DMS53 treated with DMSO at 0.1 percent for 48 hours (cell line): Measurements from ENCODE around the gene GPR55.
"Not testable (repeated sequence)": the region's sequence is repeated elsewhere in the genome, so short reads cannot be mapped to it uniquely, and the experiment has no call there.

ENCODE experiments used
- DNase-seq: peaks from one replicate; lab custom pipeline; 2025; ENCODE audit not compliant: unreplicated experiment; lab: John Stamatoyannopoulos, UW

Gene GPR55

DNA sequence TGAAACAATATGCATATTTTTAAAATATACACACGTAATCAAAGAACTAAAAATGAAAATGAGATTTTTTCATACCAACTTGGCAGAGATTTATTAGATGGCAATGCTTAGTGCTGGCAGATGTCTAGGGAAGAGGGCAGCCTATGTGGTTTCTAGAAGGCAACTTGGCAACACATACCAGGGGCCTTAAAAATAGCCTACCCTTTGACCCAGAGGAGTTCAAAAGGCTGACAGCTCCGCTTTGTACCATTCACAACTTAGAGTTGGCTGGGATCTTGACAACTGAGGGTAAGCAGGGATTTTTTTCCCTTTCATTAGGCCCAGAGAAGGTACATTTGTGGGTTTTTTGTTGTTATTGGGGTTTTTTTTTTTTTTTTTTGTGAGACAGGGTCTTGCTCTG lies 26.4 kb upstream of the GPR55 start:
- DNase-seq: no peak

- DNase-seq: no peak
Measured at GRCh38 chr2:230950874-230951339, 25.9 kb upstream of the GPR55 start.

DNA sequence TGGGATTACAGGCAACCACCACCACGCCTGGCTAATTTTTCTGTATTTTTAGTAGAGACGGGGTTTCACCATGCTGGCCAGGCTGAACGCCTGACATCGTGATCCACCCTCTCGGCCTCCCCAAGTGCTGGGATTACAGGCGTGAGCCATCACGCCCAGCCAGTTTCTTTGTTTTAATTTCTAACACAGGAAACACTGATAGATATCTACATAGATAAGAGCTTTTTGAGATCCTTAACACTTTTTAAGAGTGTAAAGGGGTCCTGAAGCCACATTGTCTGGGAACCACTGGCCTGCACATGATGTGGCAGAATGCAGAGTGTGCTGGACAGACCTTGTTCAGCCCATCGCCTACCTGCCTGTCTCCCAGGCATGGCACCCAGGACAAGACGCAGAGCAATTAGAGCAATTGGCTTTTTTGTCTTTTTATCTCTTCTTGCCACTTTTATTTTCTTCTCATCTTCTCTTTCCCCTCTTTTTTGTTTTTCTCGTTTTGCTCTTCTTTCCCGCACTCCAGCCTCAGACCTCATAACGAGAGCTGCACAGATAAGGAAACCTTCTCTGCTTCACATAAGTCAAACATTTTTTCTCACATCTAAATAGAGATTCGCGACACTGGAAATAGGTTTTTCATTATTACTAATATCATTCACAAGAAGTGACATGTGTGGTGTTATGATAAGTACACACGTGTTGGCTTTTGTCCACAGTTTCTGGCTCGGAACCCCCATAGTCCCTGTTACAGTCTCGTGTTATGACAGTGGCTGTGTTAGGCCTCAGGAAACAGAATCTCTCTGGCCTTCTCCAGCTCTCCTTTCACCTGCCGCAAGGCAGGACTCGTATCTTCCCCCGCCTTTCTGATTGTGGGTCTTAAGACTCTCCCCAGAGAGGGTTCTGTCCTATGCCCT lies 25.2 kb upstream of the GPR55 start:
- no peak for DNase-seq

GRCh38 chr2:230947908-230948365 lies 22.9 kb upstream of the GPR55 start:
- DNase-seq: no peak

DNA sequence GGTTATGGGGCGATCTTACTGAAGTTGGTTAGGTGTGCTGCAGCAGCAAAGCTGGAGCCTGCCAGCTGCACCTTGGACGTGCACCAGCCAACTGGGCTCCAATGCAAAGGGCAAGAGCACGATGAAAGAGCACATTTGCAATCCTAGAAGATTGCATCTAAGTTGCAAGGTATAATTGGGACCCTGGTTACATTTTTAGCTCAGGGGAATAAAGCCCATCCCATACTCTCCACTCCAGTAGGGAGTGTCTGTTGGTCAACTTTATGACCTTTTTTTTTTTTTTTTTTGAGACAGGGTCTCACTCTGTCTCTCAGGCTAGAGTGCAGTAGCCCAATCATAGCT lies 22.2 kb upstream of the GPR55 start:
- DNase-seq: no peak

DNA sequence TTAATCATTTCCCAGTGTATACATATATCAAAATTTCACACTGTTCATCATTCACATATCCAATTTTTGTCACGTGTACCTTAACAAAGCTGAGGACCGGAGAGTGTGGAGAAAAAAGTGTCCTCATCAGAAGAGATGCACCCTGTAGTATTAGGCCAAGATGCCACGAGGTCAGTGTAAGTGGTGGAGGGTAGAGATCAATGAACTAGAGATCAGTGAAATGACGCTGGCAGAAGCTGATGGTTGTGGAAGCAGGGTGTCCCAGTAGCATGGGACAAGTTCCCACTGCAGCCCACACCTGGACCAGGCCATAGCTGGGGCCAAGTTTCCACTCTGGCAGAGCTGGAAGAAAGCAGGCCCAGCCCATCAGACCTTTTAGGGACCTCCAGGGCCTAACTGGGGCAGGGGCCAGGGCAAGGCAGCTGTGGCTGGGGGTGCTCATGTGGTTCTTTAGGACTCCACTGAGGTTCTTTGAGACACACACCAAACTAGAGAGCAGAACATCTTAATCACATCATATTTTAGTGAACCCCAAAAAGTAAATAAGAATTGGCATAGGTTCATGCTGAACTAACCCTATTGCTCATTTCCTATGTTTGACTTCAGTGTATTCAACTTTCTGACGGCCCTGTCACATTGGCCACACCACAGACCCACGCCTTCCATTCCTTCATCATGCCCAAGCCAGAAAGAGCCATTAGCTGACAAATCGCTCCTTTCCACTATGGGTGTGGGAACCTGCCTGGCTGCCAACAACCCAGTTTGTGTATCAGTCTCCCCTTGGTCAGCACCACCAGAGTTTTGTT lies 21.6 kb upstream of the GPR55 start:
- DNase-seq: no peak

- DNase-seq: no peak
Measured at GRCh38 chr2:230944757-230945372, 19.8 kb upstream of the GPR55 start.

DNA sequence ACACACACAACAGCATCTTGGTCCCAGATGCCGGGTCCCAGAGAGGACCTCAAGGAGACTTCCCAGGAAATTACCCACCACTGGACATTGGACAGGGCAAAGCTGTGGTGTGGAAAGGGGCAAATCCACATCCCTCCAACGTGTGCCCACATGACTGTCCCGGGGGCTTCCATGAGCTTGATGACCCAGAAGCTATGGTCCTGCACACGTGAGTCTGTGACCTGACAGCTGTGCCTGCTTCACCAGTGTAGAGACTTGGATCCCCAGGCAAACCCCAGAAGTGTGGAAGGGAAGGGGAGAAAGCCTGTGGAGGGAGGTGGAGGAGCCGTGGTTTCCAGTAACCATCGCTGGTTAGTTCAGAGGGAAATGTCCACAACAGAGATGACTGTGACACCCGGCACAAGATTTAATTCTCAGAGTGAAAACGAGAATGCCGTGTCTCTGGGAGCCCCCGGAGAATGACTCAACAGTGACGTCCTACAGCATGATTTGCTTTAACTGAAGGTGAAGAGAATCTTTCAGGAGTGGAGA lies 19.1 kb upstream of the GPR55 start:
- DNase-seq: no peak

- no peak for DNase-seq
Measured at GRCh38 chr2:230942920-230943896, 18.2 kb upstream of the GPR55 start.

- DNase-seq: no peak
Measured at GRCh38 chr2:230942371-230942770, 17.3 kb upstream of the GPR55 start.

DNA sequence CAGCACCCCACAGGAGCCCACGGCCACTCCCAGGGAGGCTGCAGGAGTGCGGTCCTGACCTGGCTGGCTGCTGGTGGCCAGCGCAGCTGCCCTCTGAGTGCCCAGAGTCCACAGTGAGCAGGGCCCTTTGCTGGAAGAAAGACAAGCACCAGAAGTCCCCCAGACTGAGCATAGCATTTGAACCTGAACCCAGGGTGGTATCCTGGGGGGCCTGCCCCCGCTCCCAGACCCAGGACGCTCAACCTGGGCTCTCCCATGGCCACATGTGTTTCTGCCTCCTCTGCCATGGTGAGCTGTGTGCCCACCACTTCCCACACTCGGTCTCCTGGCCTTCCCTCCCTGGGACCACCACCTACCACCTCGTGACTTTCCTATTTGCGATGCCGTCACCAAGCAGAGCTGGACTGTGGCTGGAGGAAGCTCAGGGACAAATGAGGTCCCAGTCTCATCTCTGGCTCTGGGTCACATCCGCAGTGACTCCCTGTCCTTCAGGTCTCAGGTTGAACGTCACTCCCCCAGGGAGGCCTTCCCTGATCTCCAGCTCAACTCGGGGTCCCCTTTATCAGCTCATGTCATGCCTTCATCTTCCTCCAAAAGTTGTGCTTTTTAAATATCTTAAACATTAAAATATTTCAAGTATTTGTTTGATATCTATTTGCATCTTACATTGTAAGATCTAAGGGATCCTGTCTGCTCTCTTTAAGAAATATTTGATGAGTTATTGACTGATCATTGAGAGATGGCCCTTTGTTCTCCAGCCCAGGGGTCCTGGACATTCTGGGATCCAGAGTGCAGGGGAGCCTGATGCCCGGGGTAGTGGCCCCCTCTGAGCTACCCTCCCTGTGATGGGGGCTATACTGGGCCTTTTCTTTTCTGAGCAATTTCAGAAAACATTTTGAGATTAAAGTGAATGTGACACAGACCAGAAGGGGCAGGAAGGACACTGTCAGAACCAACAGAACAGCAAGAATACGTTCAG lies 16.4 kb upstream of the GPR55 start:
- no peak for DNase-seq

DNA sequence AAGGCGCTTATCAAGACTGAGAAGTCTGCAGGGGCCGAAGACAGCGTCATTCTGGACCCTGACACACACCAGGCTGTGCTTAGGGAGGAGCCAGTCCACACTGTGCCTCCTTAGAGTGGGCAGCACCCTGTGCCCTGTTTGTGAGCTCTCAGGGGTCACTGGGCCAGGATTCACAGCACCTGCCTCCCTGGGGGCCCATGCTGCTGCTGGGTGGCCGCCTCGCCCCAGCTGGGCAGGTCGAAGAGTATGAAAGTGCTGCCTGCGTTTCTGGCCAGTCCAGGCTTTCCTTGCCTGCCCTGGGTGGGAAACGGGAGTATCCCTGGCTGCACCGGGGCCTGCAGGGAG lies 15.4 kb upstream of the GPR55 start:
- no peak for DNase-seq

- DNase-seq: no peak
Measured at GRCh38 chr2:230939691-230940470, 14.8 kb upstream of the GPR55 start.

DNA sequence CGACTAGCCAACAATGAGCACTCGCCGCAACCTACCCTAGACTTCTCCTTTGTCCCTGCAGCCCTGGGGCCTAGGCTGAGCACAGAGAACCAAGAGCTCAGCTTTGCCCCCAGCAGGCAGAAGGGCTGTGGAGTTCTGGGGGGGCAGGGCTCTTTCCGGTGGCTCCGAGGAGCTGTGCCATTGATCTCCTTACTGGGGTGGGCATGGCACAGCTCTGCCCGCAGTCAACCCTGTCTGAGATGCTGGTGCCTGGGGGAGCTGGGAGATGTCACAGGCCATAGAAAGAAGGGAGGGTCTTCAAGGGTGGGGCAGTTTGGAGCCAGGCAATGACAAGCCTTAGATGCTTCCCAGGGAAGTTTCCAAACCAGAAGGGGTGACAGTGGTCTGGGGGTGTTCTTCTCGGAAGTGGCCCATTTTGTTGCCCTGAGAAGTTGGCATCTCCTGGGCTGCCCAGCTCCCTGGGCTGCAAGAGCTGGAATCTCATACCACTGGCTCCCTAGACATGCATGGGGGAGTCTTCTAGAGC lies 14.1 kb upstream of the GPR55 start:
- no peak for DNase-seq

GRCh38 chr2:230938516-230939065 lies 13.5 kb upstream of the GPR55 start:
- no peak for DNase-seq

DNA sequence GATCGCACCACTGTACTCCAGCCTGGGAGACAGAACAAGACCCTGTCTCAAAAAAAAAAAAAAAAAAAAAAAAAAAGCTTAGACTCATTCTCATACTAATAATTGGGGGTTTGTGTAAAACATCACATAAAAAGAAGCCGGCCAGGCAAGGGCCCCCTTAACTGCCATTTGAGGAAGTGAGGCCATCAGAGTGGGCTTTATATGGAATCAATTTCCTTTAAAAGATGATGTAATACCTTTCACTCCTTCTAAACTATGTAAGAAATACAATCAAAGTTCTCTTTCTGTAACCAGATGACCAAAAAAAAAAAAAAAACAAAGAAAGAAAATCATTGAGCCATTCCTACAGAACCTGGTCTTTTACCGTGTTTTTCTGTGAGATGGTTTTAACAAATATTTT lies 13.1 kb upstream of the GPR55 start:
- no peak for DNase-seq

GRCh38 chr2:230937362-230937761 lies 12.3 kb upstream of the GPR55 start:
- DNase-seq: no peak

DNA sequence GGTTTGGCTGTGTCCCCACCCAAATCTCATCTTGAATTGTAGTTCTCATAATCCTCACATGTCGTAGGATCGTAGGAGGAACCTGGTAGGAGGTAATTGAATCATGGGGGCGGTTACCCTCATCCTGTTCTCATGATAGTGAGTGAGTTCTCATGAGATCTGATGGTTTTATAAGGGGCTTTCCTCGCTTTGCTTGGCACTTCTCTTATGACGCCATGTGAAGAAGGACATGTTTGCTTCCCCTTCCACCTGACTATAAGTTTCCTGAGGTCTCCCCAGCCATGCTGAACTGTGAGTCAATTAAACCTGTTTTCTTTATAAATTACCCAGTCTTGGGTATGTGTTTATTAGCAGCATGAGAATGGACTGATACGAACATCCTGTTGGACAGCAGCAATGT lies 11.2 kb upstream of the GPR55 start:
- DNase-seq: not testable (repeated sequence)
